PC-9 (cell line): ENCODE results near the gene LRRTM4. TPM values are rescaled to one million over a fixed set of nuclear protein-coding genes. Genes with fewer than 3 reads are reported as not detected.

ENCODE experiments used
- BruUV-seq: library from RNA; stranded (reverse); fragments of 400-500 nt; replicated peaks from 2 replicates; lab custom pipeline; 2021; lab: Mats Ljungman, UMichigan
- CTCF ChIA-PET: fragments of 300-600 bp; sonication (Branson Sonifier 250); formaldehyde crosslinking; loops from one replicate; lab custom pipeline; 2022; ENCODE audit warnings: antibody characterized with exemption; lab: Charles Lee
- POLR2A ChIA-PET: fragments of 300-600 bp; sonication (Branson Sonifier 250); formaldehyde crosslinking; loops from one replicate; lab custom pipeline; 2022; ENCODE audit warnings: antibody characterized with exemption; ENCODE audit not compliant: unreplicated experiment; lab: Charles Lee
- DNase-seq, 2 experiments: peaks; one replicate each; pipeline versions ENCODE4 v3.0.0 to v3.0.0-alpha.2; 2015 to 2022; ENCODE audit warnings: mixed read lengths in 1 of 2
- H2AFZ ChIP-seq: fragments of 200-600 bp; sonication (generic); 2 replicates; pipeline ENCODE4 v1.8.1; 2017; ENCODE audit warnings: antibody characterized with exemption
- H3F3A ChIP-seq: fragments of 200-600 bp; sonication (generic); 2 replicates; pipeline ENCODE4 v1.8.1; 2017; ENCODE audit warnings: antibody characterized with exemption, mild to moderate bottlenecking, low read depth; ENCODE audit not compliant: insufficient read depth
- H3K27ac ChIP-seq: fragments of 200-600 bp; sonication (generic); 2 replicates; pipeline ENCODE4 v1.6.1; 2016; ENCODE audit warnings: mixed run types
- H3K27me3 ChIP-seq: fragments of 200-600 bp; sonication (generic); 2 replicates; pipeline ENCODE4 v1.6.1; 2016; ENCODE audit warnings: low read depth, mixed run types; ENCODE audit not compliant: insufficient read depth
- H3K36me3 ChIP-seq: fragments of 200-600 bp; sonication (generic); 2 replicates; pipeline ENCODE4 v1.6.1; 2016; ENCODE audit warnings: low read depth, mixed run types
- H3K4me1 ChIP-seq: fragments of 200-600 bp; sonication (generic); replicated peaks from 2 replicates; pipeline ENCODE4 v1.6.1; 2016; ENCODE audit warnings: mixed run types; ENCODE audit not compliant: insufficient read depth
- H3K4me2 ChIP-seq: fragments of 200-600 bp; sonication (generic); 2 replicates; pipeline ENCODE4 v1.6.1; 2017; ENCODE audit warnings: mixed run types
- H3K4me3 ChIP-seq: fragments of 200-600 bp; sonication (generic); 2 replicates; pipeline ENCODE4 v1.6.1; 2016; ENCODE audit warnings: mixed run types
- H3K79me2 ChIP-seq: fragments of 200-600 bp; sonication (generic); 2 replicates; pipeline ENCODE4 v1.6.1; 2017; ENCODE audit warnings: low read depth, mixed run types
- H3K9me2 ChIP-seq: fragments of 200-600 bp; sonication (generic); 2 replicates; pipeline ENCODE4 v1.8.1; 2017; ENCODE audit warnings: mild to moderate bottlenecking; ENCODE audit not compliant: insufficient read depth
- H3K9me3 ChIP-seq: fragments of 200-600 bp; sonication (generic); 2 replicates; pipeline ENCODE4 v1.8.1; 2016; ENCODE audit warnings: low read depth; ENCODE audit not compliant: insufficient read depth
- H4K20me1 ChIP-seq: fragments of 200-600 bp; sonication (generic); 2 replicates; pipeline ENCODE4 v1.8.1; 2017; ENCODE audit not compliant: insufficient read depth
- EZH2 ChIP-seq: fragments of 200-600 bp; sonication (generic); IDR thresholded peaks from 2 replicates; pipeline ENCODE4 v1.8.0; 2017; ENCODE audit warnings: antibody characterized with exemption, low read depth
- intact Hi-C: fragments of 100-400 bp; cut with micrococcal nuclease; formaldehyde crosslinking; loops from one replicate; pipeline ENCODE4 v1.10.0; 2022; ENCODE audit not compliant: unreplicated experiment
- total RNA-seq: library from RNA; stranded (reverse); gene quantifications from 2 replicates; pipeline ENCODE4 v1.2.3, GENCODE V29; 2021
- TF ChIP-seq, protein P1 (sequence below): fragments of 200-600 bp; sonication (generic); conservative IDR thresholded peaks from 2 replicates; pipeline ENCODE4 v1.6.1; 2017; ENCODE audit warnings: mixed run types, antibody characterized with exemption, mild to moderate bottlenecking, moderate library complexity

LRRTM4 gene
- total RNA-seq, 1 experiment from 2014 or later = 2.2 TPM

DNA sequence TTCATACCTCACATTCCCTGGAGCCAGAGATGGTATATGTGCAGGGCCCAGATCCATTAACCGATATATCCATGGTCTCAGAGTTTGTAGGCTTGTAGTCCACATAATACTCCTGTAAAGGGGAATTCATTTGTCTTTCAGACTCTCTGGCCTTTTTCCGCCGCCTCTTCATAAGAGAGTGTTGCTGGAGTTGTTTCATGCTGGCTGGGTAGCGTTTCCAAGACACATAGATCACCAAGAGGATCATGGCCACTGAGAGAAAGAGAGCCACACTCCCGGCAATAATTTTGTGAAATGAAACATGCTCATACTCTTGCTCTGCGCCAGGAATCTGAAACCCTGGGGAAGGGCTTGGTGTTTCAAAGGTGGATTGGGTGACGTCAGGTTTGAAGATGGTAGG is 3.9 kb downstream of the LRRTM4 start:
- Histone ChIP-seq H3K27me3 (no peaks in the 10 kb centered on the region), H3F3A (no peaks in the 10 kb centered on the region), H3K36me3 (no peaks in the 10 kb centered on the region), H3K79me2 (no peaks in the 10 kb centered on the region), H3K9me3 (no peaks in the 10 kb centered on the region), H3K27ac (no peak overlapping the region), H3K4me1 (no peaks in the 10 kb centered on the region), H2AFZ (no peak overlapping the region), H3K4me3 (no peak overlapping the region), H4K20me1 (no peaks in the 10 kb centered on the region), H3K4me2 (no peak overlapping the region), H3K9me2 (no peaks in the 10 kb centered on the region)
- POLR2A ChIA-PET = no interaction called here
- BruUV-seq = no TSS peak
- intact Hi-C loops = no loop called here
- CTCF ChIA-PET = no interaction called here
- TF ChIP-seq, protein P1, sequence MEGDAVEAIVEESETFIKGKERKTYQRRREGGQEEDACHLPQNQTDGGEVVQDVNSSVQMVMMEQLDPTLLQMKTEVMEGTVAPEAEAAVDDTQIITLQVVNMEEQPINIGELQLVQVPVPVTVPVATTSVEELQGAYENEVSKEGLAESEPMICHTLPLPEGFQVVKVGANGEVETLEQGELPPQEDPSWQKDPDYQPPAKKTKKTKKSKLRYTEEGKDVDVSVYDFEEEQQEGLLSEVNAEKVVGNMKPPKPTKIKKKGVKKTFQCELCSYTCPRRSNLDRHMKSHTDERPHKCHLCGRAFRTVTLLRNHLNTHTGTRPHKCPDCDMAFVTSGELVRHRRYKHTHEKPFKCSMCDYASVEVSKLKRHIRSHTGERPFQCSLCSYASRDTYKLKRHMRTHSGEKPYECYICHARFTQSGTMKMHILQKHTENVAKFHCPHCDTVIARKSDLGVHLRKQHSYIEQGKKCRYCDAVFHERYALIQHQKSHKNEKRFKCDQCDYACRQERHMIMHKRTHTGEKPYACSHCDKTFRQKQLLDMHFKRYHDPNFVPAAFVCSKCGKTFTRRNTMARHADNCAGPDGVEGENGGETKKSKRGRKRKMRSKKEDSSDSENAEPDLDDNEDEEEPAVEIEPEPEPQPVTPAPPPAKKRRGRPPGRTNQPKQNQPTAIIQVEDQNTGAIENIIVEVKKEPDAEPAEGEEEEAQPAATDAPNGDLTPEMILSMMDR = no peak
- TF ChIP-seq EZH2 = no peak
- no peak for DNase-seq

DNA sequence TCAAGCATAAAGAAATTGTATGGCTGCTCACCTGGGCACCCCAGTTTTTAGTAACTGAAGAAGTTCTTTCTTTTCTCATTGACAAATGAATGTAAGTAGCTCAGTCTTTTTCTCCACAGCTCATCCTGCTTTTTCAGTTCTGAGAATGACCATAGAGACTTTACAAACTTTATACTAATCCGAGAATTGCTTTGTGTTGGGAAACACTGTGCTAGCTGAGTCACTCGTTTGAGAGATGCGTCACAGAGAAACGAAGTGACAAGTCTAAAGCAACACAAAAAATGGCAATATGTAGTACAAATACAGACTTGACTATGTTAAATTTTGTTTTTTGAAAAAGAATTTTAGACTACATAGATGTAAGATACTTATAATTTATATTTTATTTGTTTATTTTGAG is 9.0 kb downstream of the LRRTM4 start:
- BruUV-seq = no TSS peak
- no peak overlapping the region for H3K4me2 ChIP-seq
- no peaks in the 10 kb centered on the region for H3K9me2 ChIP-seq
- intact Hi-C loops = no loop called here
- no peak overlapping the region for H2AFZ ChIP-seq
- TF ChIP-seq, protein P1 = no peak
- no peak for TF ChIP-seq EZH2
- H3K9me3 ChIP-seq = no peaks in the 10 kb centered on the region
- POLR2A ChIA-PET = no interaction called here
- H3K27me3 ChIP-seq = no peaks in the 10 kb centered on the region
- no peak overlapping the region for H3K4me3 ChIP-seq
- no peak overlapping the region for H3K27ac ChIP-seq
- H3K4me1 ChIP-seq = no peaks in the 10 kb centered on the region
- H3F3A ChIP-seq = no peaks in the 10 kb centered on the region
- H4K20me1 ChIP-seq = no peaks in the 10 kb centered on the region
- H3K36me3 ChIP-seq = no peaks in the 10 kb centered on the region
- H3K79me2 ChIP-seq = no peaks in the 10 kb centered on the region
- DNase-seq = no peak
- CTCF ChIA-PET = no interaction called here

DNA sequence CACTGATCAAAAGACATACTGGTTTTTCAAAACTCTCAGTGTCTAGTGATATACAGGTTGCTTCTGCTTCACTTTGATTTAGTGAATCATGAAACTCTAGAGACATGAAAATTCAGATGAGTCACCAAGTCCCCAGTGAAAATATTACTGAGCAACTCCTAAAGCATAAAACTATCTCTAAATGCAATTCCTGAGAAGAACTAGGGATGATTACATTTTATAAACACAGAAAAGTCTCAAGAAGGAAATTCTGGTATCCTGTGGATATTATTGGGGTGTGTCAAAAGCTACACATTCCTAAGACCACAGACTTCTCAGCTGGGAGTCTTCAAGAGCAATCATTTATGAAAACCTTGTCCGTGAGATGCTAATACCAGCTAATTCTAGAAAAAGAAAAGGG is 9.7 kb downstream of the LRRTM4 start:
- Histone ChIP-seq H3K36me3 (no peaks in the 10 kb centered on the region), H3K4me2 (no peak overlapping the region), H3K4me1 (no peaks in the 10 kb centered on the region), H3K27ac (no peak overlapping the region), H4K20me1 (no peaks in the 10 kb centered on the region), H3K9me3 (no peaks in the 10 kb centered on the region), H2AFZ (no peak overlapping the region), H3F3A (no peaks in the 10 kb centered on the region), H3K4me3 (no peak overlapping the region), H3K9me2 (no peaks in the 10 kb centered on the region), H3K27me3 (no peaks in the 10 kb centered on the region), H3K79me2 (no peaks in the 10 kb centered on the region)
- TF ChIP-seq EZH2 = no peak
- TF ChIP-seq, protein P1 = no peak
- BruUV-seq = no TSS peak
- POLR2A ChIA-PET = interaction anchor here (0.5 kb wide), 1 partner anchor 128 kb away, joined by 3 read pairs; no protein-coding TSS in a partner anchor
- CTCF ChIA-PET = no interaction called here
- intact Hi-C loops = no loop called here
- no peak for DNase-seq
